Chondrocyte (in vitro differentiated cells): ENCODE data around the gene KLF14. TPM values are rescaled to one million over a fixed set of nuclear protein-coding genes. Genes with fewer than 3 reads are reported as not detected.
A peak's percentile ranks its signal among the peaks of the same experiment; 100 is the strongest.

Source experiments
- DNase-seq: peaks from one replicate; pipeline ENCODE4 v3.0.0; 2021; ENCODE audit warnings: mixed read lengths, low spot score
- H3K27ac Mint-ChIP-seq: one replicate; pipeline ENCODE4 v1.8.0; 2021; ENCODE audit warnings: mild to moderate bottlenecking, moderate library complexity, mixed read lengths; ENCODE audit not compliant: unreplicated experiment
- H3K27me3 Mint-ChIP-seq: 2 replicates; pipeline ENCODE4 v1.8.0; 2021; ENCODE audit warnings: low read depth, mixed read lengths
- H3K36me3 Mint-ChIP-seq: 2 replicates; pipeline ENCODE4 v1.8.0; 2021; ENCODE audit warnings: low read depth, mixed read lengths
- H3K4me1 Mint-ChIP-seq: 2 replicates; pipeline ENCODE4 v1.8.0; 2021; ENCODE audit warnings: low read depth, mild to moderate bottlenecking, mixed read lengths
- H3K4me3 Mint-ChIP-seq: one replicate; pipeline ENCODE4 v1.8.0; 2021; ENCODE audit warnings: mild to moderate bottlenecking, moderate library complexity, mixed read lengths; ENCODE audit not compliant: unreplicated experiment
- H3K9me3 Mint-ChIP-seq: 2 replicates; pipeline ENCODE4 v1.8.0; 2021; ENCODE audit warnings: low read depth, mixed read lengths
- CTCF ChIP-seq: fragments of 200-600 bp; sonication (generic); IDR thresholded peaks from 2 replicates; pipeline ENCODE4 v1.5.0; 2021; ENCODE audit warnings: antibody characterized with exemption, mild to moderate bottlenecking, moderate library complexity
- total RNA-seq: library from RNA; stranded (reverse); gene quantifications from 3 replicates; pipeline ENCODE4 v1.2.1, GENCODE V29; 2021

Gene KLF14
- total RNA-seq, 1 donor from 2014 or later: not detected

- Mint-ChIP-seq H3K36me3 (no peaks in the 10 kb centered on the region), H3K27me3 (peaks cover 44% of the 10 kb centered on the region), H3K4me3 (no peak overlapping the region), H3K4me1 (no peaks in the 10 kb centered on the region), H3K9me3 (no peaks in the 10 kb centered on the region), H3K27ac (no peak overlapping the region)
- DNase-seq: no peak
- no peak for TF ChIP-seq CTCF
Observed at GRCh38 chr7:130741331-130741995, 7.5 kb upstream of the KLF14 start.

GRCh38 chr7:130740606-130741005 lies 6.6 kb upstream of the KLF14 start:
- TF ChIP-seq CTCF: no peak
- peaks cover 47% of the 10 kb centered on the region for H3K27me3 Mint-ChIP-seq
- H3K4me1 Mint-ChIP-seq: no peaks in the 10 kb centered on the region
- H3K4me3 Mint-ChIP-seq: no peak overlapping the region
- H3K9me3 Mint-ChIP-seq: no peaks in the 10 kb centered on the region
- H3K27ac Mint-ChIP-seq: no peak overlapping the region
- H3K36me3 Mint-ChIP-seq: no peaks in the 10 kb centered on the region
- no peak for DNase-seq

DNA sequence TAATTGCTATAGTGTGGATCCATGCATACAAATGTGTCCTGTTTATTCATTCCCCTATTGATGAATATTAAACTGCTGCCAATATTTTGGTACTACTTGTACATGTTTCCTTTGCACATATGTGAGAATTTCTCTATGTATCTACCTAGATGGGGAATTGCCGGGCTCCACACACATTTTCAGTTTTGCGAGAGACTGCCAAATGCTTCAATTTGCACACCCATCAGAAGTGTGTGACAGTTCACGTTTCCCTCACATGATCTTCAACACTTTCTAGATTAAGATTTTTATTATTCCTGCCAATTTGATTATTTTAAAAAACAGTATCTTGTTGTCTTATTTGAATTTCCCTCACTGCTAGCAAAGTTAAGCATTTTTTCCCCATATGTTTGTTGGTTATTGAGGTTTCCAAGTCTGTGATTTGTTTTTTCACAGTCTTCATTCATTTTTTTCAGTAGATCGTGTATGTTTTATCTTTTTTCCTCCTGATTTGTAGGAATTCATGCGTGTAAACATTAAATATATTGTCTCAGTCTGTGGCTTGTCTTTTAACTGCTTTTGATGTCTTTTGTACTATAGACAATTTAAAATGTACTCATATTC lies 2.4 kb upstream of the KLF14 start:
- H3K4me1 Mint-ChIP-seq: peaks cover 7% of the 10 kb centered on the region
- H3K36me3 Mint-ChIP-seq: peaks cover 15% of the 10 kb centered on the region
- no peak overlapping the region for H3K4me3 Mint-ChIP-seq
- peaks cover 15% of the 10 kb centered on the region for H3K9me3 Mint-ChIP-seq
- peaks cover 39% of the 10 kb centered on the region for H3K27me3 Mint-ChIP-seq
- DNase-seq: no peak
- no peak for TF ChIP-seq CTCF
- no peak overlapping the region for H3K27ac Mint-ChIP-seq

DNA sequence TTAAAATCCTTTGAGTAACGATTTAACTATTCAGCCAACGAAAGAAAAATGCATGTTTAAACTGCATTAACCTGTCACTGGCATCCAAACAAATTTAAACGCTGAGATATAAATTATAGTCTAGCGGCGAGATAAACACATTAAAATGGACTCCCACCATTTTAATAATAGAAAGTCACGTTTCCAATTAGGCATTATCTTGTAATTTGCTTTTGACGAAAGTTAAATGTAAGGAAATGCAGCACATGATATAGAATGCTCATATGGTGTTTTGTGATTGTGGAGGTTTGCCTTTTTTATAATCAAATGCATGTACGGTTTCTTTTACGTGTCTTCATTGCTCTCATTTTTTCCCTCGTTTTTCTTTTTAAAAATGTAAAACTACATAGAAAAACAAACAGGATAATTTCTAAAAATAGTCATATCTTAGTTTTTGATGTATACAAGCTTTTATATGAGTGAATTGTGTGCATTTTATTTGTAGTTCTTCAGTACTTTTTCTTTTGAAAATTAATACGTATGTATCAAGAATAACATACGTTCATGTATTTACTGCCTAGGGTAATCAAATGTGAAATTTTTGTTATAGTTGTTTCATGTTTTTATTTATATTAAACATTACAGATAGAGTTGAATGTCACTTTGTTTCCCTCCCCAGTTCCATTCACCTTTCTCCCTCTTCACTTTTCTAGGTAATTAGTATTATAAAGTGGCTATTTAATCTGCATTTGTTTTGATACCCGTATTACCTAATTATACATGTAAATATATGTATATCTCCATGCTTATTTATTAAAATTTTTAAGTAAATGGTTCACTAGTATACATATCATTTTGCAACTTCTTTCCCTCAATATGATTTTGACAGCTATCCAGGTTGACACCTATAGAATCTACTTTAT lies 1.1 kb upstream of the KLF14 start:
- no peak for TF ChIP-seq CTCF
- no peak for DNase-seq
- H3K36me3 Mint-ChIP-seq: peaks cover 25% of the 10 kb centered on the region
- no peak overlapping the region for H3K27ac Mint-ChIP-seq
- peaks cover 45% of the 10 kb centered on the region for H3K27me3 Mint-ChIP-seq
- peaks cover 29% of the 10 kb centered on the region for H3K9me3 Mint-ChIP-seq
- peaks cover 7% of the 10 kb centered on the region for H3K4me1 Mint-ChIP-seq
- peak overlapping the region; percentile 74 for H3K4me3 Mint-ChIP-seq
